ENCODE data around the gene ZNF700. TPM values are rescaled to one million over a fixed set of nuclear protein-coding genes. Genes with fewer than 3 reads are reported as not detected.
"Not testable (repeated sequence)": the region's sequence is repeated elsewhere in the genome, so short reads cannot be mapped to it uniquely, and the experiment has no call there.

ZNF700 gene
- polyA plus RNA-seq, 3 donors from 2014 or later, result 1.3 to 3.0 (median 2.4) TPM

DNA sequence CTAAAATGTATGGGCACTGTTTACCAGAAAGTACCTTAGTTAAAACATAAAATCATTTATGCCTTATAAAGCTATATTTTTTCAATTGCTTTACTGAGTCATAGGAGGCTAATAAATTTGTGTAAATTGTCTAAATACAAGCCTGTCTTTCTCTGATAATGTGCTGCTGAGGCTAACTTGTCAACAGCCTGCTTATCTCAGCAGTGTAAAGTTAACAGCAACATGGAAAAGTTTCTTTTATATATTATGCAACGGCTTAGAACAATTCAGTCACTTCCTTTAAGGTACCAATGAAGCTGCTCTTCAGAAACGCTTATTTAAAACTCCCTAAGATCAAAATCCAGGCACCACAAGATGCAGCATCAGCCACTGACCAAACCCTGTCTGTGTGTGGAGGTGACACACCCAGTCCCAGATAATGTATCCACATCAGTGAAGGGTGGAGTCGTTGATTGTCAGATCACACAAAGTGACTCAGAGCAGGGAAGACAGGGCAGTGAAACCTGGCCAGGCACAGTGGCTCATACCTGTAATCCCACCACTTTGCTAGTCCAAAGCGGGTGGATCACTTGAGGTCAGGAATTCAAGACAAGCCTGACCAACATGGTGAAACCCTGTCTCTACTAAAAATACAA lies 10.4 kb upstream of the ZNF700 start:
- not testable (repeated sequence) for DNase-seq; H3K27me3 Mint-ChIP-seq (ENCODE audit: low read depth in 3 of 3); H3K27ac Mint-ChIP-seq; H3K4me1 Mint-ChIP-seq; H3K4me3 Mint-ChIP-seq; H3K36me3 Mint-ChIP-seq
- H3K9me3 Mint-ChIP-seq, result peaks cover 25 to 44% (median 37%) of the 10 kb centered on the region in 6 donors

DNA sequence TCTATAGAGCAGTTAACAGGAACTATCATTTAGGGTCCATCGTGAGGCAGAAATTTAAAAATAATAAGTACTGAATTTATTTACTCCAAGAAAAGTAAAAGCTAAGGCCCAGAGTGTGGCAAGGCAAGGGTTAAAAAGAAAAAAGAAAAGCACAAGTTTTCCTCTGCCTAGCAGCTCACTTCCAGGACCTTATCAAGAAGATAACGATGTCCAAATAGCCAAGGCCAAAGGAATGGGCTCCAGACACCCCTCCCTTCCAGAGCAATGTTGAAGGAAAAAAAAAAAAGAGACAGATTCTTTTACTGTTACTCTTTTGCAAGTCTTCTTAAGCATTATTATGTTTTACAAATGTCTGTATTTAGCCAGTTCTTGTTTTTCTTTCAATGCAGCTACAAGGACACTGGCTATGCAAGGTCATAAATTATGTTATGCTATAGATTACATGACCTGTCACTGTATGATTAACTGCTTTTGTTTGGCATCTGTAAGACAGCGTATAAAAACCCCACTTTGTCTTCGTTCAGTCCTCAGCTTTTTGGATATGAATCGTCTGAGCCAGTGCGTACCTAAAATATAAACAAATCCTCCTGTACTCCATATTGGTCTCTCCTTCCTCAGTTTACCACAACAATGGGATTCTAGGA lies 2.9 kb upstream of the ZNF700 start:
- H3K4me3 Mint-ChIP-seq, result no peak overlapping the region
- H3K27me3 Mint-ChIP-seq (ENCODE audit: low read depth in 3 of 3), result peaks cover 0 to 8% (median 3%) of the 10 kb centered on the region in 3 donors
- H3K4me1 Mint-ChIP-seq, result peaks cover 34 to 35% of the 10 kb centered on the region in 2 donors
- DNase-seq, result no peak
- H3K27ac Mint-ChIP-seq, result no peak overlapping the region
- H3K36me3 Mint-ChIP-seq, result no peaks in the 10 kb centered on the region
- H3K9me3 Mint-ChIP-seq, result no peaks in the 10 kb centered on the region

DNA sequence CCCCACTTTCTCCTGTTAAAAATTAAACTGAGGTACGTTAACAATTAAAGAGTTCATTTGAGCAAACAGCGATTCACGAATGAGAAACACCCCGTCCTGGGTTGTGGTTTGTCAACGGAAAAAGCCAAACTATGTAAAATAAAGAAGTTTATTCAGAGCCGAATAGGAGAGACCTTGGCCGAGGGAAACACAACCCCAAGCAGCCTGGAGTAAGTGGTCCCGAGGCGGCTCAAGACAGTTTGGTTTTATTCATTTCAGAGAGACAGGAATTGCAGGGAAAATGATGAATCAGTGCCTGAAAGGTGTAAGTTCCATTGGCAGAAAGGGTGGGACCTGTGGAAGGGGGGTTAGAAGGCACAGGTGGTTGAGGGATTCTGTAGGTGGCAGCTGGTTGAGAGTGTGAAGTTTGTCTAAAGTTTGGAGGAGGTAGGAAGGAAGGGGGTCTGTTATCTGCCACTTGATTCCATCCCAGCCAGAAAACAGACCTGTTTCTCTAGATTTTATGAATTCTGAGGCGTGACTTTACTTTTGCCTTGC lies 812 bp downstream of the ZNF700 start:
- Mint-ChIP-seq H3K4me3 (peak overlapping the region; percentile 91 to 96 (median 92)), H3K27ac (peak overlapping the region; percentile 88 to 94 (median 92)), H3K4me1 (peaks cover 48 to 65% of the 10 kb centered on the region in 2 donors)
- not testable (repeated sequence) for H3K9me3 Mint-ChIP-seq; H3K27me3 Mint-ChIP-seq (ENCODE audit: low read depth in 3 of 3); H3K36me3 Mint-ChIP-seq
- DNase-seq, result peak in 1 of 3 donors; percentile 21

DNA sequence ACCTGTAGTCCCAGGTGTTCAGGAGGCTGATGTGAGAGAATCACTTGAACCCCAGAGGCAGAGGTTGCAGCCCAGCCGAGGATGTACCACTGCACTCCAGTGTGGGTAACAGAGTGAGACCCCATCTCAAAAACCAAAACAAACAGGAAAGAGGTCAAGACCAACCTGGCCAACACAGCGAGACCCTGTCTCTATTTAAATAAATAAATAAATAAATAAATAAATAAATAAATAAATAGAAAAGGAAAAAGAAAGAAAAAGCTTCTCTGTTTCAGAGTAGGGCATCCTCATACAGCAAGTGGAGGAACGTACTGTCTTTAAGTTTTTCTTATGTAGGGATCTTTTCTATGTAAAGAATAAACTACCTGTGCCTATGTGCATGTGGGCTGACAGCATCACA lies 2.3 kb downstream of the ZNF700 start:
- Mint-ChIP-seq H3K4me3 (peak overlapping the region in 3 of 5 donors; percentile 30 to 55 (median 46)), H3K27ac (peak overlapping the region in 5 of 6 donors; percentile 34 to 94 (median 79)), H3K4me1 (peaks cover 56 to 80% of the 10 kb centered on the region in 2 donors), H3K9me3 (no peaks in the 10 kb centered on the region), H3K27me3 (ENCODE audit: low read depth in 3 of 3) (peaks cover 0 to 8% (median 3%) of the 10 kb centered on the region in 3 donors), H3K36me3 (peaks cover 0 to 8% (median 6%) of the 10 kb centered on the region in 3 donors)
- no peak for DNase-seq

DNA sequence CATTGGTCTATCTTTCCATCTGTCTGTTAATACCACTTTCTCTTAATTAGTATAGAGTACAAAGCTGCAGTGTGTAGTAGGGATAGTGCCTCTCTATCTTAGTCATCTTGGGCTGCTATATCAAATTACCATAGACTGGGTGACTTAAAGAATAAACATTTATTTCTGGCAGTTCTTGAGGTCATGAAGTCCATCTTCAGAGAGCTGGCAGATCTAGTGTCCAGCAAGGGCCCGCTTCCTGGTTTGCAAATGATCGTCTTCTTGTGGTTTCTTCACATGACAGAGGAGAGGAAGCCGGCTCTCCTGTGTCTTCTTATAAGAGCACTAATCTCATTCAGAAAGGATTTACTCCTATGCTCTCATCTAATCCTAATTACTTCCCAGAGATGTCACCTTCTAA lies 6.1 kb downstream of the ZNF700 start:
- H3K36me3 Mint-ChIP-seq, result peaks cover 4 to 20% (median 13%) of the 10 kb centered on the region in 3 donors
- peaks cover 0 to 4% (median 0%) of the 10 kb centered on the region in 6 donors for H3K9me3 Mint-ChIP-seq
- H3K4me1 Mint-ChIP-seq, result peaks cover 37 to 77% of the 10 kb centered on the region in 2 donors
- DNase-seq, result no peak
- peak overlapping the region; percentile 18 to 60 (median 36) for H3K4me3 Mint-ChIP-seq
- peak overlapping the region; percentile 40 to 82 (median 64) for H3K27ac Mint-ChIP-seq
- H3K27me3 Mint-ChIP-seq (ENCODE audit: low read depth in 3 of 3), result peaks cover 0 to 2% (median 0%) of the 10 kb centered on the region in 3 donors

DNA sequence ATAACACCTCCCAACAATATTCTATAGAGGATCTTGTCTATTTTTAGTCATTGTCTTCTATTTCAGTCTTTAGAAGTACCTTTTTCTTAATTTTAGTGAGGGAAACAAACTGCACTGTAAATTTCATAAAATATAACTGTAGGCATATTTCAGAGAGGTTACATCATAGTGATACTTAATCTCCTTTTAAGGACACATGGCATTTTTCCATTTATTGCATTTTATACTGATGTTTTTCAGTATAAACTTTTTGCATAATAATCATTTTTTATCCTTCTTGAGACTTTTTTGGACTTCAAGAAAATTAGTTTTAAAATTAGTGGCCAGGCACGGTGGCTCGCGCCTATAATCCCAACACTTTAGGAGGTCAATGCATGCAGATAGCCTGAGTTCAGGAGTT lies 6.6 kb downstream of the ZNF700 start:
- peak overlapping the region; percentile 40 to 82 (median 64) for H3K27ac Mint-ChIP-seq
- H3K36me3 Mint-ChIP-seq, result peaks cover 4 to 24% (median 18%) of the 10 kb centered on the region in 3 donors
- peaks cover 36 to 77% of the 10 kb centered on the region in 2 donors for H3K4me1 Mint-ChIP-seq
- peaks cover 0 to 2% (median 0%) of the 10 kb centered on the region in 3 donors for H3K27me3 Mint-ChIP-seq (ENCODE audit: low read depth in 3 of 3)
- no peak for DNase-seq
- H3K9me3 Mint-ChIP-seq, result peaks cover 0 to 7% (median 4%) of the 10 kb centered on the region in 6 donors
- peak overlapping the region in 4 of 5 donors; percentile 34 to 60 (median 44) for H3K4me3 Mint-ChIP-seq

DNA sequence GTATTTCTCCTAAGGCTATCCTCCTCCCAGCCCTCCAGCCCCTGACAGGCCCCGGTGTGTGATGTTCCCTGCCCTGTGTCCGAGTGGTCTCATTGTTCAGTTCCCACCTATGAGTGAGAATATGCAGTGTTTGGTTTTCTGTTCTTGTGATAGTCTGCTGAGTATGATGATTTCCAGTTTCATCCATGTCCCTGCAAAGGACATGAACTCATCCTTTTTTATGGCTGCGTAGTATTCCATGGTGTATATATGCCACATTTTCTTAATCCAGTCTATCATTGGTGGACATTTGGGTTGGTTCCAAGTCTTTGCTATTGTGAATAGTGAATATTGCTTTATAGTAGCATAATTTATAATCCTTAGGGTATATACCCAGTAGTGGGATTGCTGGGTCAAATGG lies 10.9 kb downstream of the ZNF700 start:
- Mint-ChIP-seq H3K9me3 (peaks cover 9 to 29% (median 23%) of the 10 kb centered on the region in 6 donors), H3K4me1 (peaks cover 25 to 53% of the 10 kb centered on the region in 2 donors), H3K27ac (peak overlapping the region in 2 of 6 donors; percentile 19 to 75), H3K36me3 (peaks cover 19 to 48% (median 41%) of the 10 kb centered on the region in 3 donors)
- not testable (repeated sequence) for H3K4me3 Mint-ChIP-seq; H3K27me3 Mint-ChIP-seq (ENCODE audit: low read depth in 3 of 3); DNase-seq

DNA sequence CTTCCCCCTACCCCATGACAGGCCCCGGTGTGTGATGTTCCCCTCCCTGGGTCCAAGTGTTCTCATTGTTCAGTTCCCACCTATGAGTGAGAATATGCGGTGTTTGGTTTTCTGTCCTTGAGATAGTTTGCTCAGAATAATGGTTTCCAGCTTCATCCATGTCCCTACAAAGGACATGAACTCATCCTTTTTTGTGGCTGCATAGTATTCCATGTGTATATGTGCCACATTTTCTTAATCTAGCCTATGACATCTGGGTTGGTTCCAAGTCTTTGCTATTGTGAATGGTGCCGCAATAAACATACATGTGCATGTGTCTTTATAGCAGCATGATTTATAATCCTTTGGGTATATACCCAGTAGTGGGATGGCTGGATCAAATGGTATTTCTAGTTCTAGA lies 13.5 kb downstream of the ZNF700 start:
- Mint-ChIP-seq H3K36me3 (peaks cover 33 to 64% (median 57%) of the 10 kb centered on the region in 3 donors), H3K9me3 (peaks cover 14 to 48% (median 42%) of the 10 kb centered on the region in 6 donors), H3K4me3 (peak overlapping the region in 1 of 5 donors; percentile 18), H3K4me1 (peaks cover 15 to 37% of the 10 kb centered on the region in 2 donors), H3K27ac (peak overlapping the region in 1 of 6 donors; percentile 36)
- H3K27me3 Mint-ChIP-seq (ENCODE audit: low read depth in 3 of 3); DNase-seq: not testable (repeated sequence)

DNA sequence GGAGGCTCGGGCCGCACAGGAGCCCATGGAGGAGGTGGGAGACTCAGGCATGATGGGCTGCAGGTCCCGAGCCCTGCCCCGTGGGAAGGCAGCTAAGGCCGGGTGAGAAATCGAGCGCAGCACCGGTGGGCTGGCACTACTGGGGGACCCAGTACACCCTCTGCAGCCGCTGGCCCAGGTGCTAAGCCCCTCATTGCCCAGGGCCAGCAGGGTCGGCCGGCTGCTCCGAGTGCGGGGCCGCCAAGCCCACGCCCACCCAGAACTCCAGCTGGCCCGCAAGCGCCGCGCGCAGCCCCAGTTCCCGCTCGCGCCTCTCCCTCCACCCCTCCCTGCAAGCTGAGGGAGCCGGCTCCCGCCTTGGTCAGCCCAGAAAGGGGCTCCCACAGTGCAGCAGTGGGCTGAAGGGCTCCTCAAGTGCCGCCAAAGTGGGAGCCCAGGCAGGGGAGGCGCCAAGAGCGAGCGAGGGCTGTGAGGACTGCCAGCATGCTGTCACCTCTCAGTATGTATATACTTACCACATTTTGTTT lies 16.5 kb downstream of the ZNF700 start:
- Mint-ChIP-seq H3K27me3 (ENCODE audit: low read depth in 3 of 3) (peaks cover 0 to 10% (median 0%) of the 10 kb centered on the region in 3 donors), H3K9me3 (peaks cover 26 to 75% (median 68%) of the 10 kb centered on the region in 6 donors), H3K4me1 (peaks cover 8 to 17% of the 10 kb centered on the region in 2 donors), H3K36me3 (peaks cover 56 to 77% (median 75%) of the 10 kb centered on the region in 3 donors)
- not testable (repeated sequence) for DNase-seq, H3K27ac Mint-ChIP-seq, H3K4me3 Mint-ChIP-seq

DNA sequence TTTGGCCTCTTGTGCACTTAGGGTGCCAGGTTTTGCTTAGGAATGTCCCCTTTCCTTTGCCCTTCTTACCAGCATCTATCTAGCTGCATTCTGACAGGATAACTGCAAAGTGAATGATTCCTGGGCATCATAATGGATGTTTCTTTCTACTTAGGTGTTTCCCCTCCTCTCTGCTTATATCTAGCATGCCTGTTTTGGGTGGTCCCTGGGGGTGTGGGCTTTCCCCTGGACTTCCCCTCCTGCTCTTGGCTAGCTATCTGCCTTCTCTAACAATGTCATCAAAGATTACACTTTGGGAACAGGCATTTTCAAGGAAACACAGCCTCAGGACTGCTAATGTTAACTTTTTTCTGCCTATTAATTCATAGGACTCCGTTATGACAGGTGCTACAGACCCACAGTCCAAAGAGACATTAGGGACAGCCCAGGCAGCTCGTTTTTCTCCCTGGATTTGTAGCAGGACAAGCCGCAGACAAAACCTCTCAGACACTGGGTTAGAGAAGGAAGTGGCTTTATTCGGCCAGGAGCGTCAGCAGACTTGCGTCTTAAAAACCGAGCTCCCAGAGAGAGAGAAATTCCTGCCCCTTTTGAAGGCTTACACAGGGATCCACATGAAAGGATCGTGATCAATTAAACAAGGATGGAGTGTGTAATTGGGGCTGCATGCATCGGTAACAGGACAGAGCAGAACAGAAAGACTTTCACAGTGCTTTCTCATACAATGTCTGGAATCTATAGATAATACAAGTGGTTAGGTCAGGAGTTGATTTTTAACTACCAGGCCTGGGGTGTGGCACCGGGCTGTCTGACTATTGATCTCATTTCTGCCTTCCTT lies 17.3 kb downstream of the ZNF700 start:
- Mint-ChIP-seq H3K4me3 (no peak overlapping the region), H3K9me3 (peaks cover 29 to 76% (median 73%) of the 10 kb centered on the region in 6 donors), H3K36me3 (peaks cover 64 to 79% (median 76%) of the 10 kb centered on the region in 3 donors), H3K27ac (no peak overlapping the region), H3K4me1 (peaks cover 8 to 9% of the 10 kb centered on the region in 2 donors), H3K27me3 (ENCODE audit: low read depth in 3 of 3) (peaks cover 0 to 10% (median 0%) of the 10 kb centered on the region in 3 donors)
- DNase-seq, result no peak

DNA sequence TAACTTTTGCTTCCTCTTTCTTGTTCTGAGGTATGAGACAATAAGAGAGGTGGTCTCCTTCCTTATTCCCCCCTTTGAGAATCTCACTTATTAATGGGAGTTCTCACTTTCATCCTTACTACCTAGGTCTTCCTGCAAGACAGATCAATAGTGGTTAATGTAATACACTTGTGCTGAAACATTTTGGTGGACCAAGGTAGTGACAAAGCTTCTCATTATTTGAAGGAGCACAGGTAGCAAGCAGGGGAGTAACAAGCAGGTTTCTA lies 17.9 kb downstream of the ZNF700 start:
- peaks cover 33 to 81% (median 78%) of the 10 kb centered on the region in 6 donors for H3K9me3 Mint-ChIP-seq
- H3K4me3 Mint-ChIP-seq, result no peak overlapping the region
- peaks cover 8 to 9% of the 10 kb centered on the region in 2 donors for H3K4me1 Mint-ChIP-seq
- peaks cover 0 to 10% (median 0%) of the 10 kb centered on the region in 3 donors for H3K27me3 Mint-ChIP-seq (ENCODE audit: low read depth in 3 of 3)
- H3K27ac Mint-ChIP-seq, result no peak overlapping the region
- peak in 1 of 3 donors; percentile 15 for DNase-seq
- peaks cover 70 to 84% (median 78%) of the 10 kb centered on the region in 3 donors for H3K36me3 Mint-ChIP-seq

DNA sequence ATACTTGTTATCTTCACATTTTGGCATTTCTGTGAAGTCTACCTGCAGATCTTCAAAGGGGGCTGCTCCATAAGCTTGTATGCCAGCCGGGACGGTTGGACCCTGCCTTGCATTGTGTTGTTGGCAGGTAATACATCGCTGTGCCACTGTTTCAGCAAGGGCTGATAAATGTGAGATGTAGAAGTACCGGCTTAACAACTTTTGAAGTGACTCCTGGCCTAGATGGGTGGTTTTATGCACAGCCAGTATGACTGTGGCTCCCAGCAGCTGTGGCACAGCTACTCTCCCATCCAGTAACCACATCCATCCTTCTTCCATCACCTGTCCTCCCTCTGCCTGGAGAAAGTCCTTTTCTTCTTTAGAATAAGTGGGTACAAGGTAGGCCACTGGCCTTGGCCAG lies 19.7 kb downstream of the ZNF700 start:
- H3K36me3 Mint-ChIP-seq, result peaks cover 83 to 92% (median 87%) of the 10 kb centered on the region in 3 donors
- H3K4me3 Mint-ChIP-seq, result no peak overlapping the region
- no peak overlapping the region for H3K27ac Mint-ChIP-seq
- peaks cover 50 to 92% (median 91%) of the 10 kb centered on the region in 6 donors for H3K9me3 Mint-ChIP-seq
- H3K4me1 Mint-ChIP-seq, result peaks cover 4 to 9% of the 10 kb centered on the region in 2 donors
- peaks cover 6 to 10% (median 6%) of the 10 kb centered on the region in 3 donors for H3K27me3 Mint-ChIP-seq (ENCODE audit: low read depth in 3 of 3)
- no peak for DNase-seq

DNA sequence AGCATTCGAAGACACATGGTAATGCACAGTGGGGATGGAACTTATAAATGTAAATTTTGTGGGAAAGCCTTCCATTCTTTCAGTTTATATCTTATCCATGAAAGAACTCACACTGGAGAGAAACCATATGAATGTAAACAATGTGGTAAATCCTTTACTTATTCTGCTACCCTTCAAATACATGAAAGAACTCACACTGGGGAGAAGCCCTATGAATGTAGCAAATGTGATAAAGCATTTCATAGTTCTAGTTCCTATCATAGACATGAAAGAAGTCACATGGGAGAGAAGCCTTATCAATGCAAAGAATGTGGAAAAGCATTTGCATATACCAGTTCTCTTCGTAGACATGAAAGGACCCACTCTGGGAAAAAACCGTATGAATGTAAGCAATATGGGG lies 23.7 kb downstream of the ZNF700 start:
- H3K27ac Mint-ChIP-seq, result no peak overlapping the region
- H3K36me3 Mint-ChIP-seq, result peaks cover 75 to 86% (median 81%) of the 10 kb centered on the region in 3 donors
- H3K9me3 Mint-ChIP-seq, result peaks cover 63 to 97% (median 95%) of the 10 kb centered on the region in 6 donors
- H3K27me3 Mint-ChIP-seq (ENCODE audit: low read depth in 3 of 3), result peaks cover 9 to 11% (median 10%) of the 10 kb centered on the region in 3 donors
- H3K4me1 Mint-ChIP-seq, result peaks cover 0 to 1% of the 10 kb centered on the region in 2 donors
- H3K4me3 Mint-ChIP-seq, result peak overlapping the region in 1 of 5 donors; percentile 44
- DNase-seq, result no peak

Data from immature natural killer cell (primary cell).